NCI-H1436 treated with DMSO at 0.1 percent for 48 hours (cell line): ENCODE results near the gene CERK.

Source experiments
- DNase-seq: peaks from one replicate; lab custom pipeline; 2025; lab: John Stamatoyannopoulos, UW

The CERK gene

DNA sequence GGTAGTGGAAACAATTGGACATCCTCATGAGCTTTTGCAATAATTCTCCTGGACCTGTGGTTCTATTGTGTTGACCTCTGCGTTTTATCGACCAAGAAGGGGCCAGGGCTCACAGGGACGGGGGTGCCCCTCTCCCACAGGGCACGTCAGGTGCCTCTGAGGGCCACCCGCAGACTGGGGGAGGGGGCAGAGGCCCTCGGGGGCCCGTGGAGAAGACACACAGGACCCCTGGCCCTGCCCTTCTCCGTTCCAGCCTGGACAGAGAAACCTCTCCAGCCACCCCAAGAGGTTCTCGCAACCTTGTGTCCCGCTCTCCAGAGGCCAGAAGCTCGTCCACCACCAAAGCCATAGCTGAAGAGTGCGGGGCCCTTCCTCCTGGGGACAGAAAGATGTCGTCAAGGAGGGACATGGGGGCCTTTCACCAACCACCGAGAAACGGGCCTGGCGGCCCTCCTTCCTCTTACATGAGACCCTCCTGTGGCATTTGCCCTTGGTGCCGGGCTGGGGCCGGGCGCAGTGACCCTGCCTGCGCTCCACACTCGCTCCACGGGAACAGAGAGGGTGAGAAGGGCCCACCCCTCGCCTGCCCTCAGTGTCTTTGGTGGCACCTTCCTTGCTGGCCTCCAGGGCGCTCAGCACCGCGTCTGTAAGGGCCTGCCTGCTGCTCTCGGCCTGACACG lies 60.6 kb downstream of the CERK start:
- DNase-seq = no peak

DNA sequence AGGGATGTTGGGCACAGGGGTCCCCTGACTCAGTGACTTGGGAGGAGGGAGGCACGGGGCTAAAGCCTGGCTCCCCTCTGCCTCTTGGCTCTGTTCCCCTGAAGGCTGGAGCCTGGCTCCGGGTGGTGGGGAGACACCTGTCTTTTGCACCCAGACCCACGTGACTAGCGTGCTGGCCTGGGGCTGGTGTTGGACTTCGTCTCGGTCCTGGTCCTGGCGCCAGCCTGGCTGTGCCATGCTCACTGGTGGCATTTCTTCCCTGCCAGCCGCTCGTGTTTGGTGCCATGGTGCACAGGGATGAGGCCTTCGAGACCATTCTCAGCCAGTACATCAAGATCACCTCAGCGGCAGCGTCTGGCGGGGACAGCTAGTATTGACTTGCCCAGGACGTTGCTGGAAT lies 61.2 kb downstream of the CERK start:
- no peak for DNase-seq

DNA sequence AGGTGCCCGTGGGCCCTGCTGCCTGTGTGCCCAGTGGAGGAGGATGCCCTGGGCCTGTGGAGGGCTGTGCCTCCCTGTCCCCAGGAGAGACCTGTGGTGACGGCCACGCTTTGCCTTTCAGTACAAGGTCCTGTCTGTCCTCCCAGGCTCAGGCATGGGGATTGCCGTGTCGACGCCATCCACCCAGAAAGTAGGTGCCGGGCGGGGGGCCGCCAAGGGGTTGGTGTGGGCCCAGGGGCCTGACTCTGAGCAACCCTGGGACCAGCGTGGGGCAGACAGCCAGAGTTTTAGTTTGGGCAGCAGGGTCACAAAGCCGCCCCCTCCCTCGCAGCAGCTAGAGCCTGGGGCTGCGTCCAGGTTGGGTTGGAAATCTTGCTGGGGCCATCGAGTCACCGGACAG lies 61.6 kb downstream of the CERK start:
- DNase-seq = no peak

DNA sequence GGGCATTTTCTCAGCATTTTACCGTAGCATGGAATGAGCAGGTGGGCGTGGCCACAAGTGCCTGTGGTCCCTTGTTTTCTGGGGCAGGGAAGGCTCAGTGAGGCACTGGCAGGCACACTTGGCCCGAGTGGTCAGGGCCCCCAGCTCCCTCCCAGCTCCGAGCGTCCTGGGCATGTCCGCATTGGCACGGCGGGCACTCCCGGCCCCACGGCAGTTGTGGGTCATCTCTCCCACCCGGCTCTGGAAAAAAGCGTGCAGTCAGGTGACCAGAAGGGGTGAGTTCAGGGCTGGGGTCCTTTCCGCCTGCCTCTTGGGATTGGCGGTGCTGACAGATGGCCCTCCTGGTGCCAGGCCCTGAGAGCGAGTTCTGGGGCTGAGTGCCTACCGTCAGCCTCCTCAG lies 62.1 kb downstream of the CERK start:
- DNase-seq = no peak

DNA sequence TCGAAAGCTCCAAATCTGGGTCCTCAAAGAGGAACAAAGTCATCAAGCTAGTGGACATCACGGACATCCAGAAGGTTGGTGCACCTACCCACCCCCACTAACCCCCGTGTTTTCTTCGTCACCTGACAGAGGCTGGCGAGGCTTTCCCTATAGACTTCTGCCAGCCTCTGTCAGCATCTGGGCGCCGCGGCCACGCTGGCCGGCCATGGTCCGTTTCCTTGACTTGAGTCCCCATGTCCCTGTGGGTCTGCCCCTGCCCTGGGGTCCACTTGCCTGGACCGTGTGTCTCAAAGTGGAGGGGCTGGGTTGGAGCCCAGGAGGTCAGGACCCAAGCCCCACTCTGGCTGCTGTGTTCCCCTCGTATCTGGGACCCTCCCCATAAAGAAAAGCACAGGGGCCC lies 62.6 kb downstream of the CERK start:
- no peak for DNase-seq

DNA sequence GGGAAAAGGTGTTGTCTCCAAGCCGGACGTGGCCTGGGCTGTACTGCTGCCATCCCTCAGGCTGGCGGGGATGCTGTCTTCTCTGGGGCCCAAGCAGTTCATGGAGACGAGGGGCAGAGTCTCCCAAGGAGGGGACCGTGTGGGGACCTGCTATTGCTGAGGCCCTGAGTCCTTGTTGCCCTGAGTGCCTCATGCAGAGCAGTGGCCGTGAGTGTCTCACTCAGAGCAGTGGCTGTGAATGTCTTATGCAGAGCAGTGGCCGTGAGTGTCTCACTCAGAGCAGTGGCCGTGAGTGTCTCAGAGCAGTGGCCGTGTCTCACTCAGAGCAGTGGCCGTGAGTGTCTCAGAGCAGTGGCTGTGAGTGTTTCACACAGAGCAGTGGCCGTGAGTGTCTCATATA lies 63.1 kb downstream of the CERK start:
- DNase-seq = no peak

DNA sequence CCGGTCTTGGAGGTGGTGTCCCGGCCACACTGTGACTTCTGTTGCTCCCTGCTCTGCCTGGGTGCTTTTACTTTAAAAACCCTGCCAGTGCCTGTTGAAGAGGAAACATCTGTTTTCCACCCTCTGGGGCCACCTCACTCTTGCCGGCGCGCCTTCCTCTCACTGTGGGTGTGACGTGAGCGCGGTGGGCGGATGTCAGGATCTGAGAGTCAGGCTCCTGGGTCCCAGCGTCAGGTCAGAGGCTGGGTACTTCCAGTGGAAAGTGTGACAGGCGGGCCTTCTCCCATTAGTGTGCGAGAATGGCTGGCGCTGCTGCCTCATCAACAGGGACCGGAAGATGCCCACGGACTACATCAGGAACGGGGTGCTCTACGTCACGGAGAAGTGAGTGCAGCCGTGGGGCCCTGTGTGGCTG lies 63.7 kb downstream of the CERK start:
- DNase-seq = no peak

DNA sequence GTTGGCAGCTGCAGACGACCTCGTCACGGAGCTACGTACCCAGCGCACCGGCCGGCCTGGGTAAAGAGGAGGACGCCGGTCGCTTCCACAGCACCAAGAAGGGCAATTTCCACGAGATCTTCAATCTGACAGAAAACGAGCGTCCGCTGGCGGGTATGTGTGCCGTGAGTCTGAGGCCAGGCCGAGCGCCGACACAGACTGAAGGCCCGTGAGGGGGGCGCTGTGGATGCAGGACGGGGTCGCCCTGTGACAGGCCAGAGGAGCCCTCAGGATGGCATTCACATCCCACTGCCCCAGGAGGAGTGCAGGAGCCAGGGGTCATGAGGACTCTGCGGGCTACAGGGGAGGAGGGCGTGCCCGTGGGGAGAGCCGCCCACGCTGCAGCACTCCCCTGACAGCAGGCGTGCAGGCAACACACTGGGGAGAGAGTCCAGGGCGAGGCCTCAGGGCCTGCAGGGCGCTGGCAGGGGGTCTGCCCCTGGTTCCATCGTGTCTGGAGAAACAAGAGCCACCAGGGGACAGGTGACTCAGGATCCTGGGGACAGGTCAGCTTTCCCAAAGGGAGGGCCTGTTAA lies 64.3 kb downstream of the CERK start:
- DNase-seq = no peak

DNA sequence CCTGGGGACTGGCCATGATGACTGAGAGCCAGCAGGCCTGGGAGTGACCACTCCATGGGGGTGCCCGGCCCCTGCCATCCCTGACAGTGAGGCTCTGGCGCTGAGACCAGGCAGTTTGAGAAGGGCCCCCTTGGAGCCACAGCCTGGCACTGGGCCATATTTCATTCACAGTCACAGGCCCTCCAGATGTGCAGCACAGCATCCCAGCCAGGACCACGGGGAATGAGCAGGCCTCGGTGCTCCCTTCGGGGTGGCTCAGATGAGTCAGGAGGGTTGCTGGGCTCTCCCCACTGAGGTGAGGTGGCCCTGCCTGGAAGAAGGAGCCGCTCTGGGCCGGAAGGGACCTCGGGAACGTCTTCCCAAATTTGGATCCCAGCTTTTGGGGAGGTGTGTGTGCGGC lies 64.8 kb downstream of the CERK start:
- no peak for DNase-seq

DNA sequence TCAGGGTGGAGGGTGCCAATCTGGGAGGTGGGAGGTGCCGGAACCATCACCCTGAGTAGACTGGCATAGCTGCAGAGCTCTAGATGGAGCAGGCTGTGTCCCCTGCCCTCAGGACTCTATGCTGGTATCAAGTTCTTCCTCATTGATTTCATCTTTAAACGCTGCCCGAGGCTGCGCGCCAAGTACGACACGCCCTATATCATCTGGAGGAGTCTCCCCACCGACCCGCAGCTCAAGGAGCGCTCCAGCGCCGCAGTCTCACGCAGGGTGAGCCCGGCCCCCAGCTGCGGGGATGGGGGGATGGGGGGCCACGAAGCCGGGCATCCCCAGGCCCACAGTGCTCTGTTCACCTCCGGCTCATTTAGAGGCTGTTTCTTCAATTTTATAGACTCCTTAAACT lies 65.3 kb downstream of the CERK start:
- no peak for DNase-seq

DNA sequence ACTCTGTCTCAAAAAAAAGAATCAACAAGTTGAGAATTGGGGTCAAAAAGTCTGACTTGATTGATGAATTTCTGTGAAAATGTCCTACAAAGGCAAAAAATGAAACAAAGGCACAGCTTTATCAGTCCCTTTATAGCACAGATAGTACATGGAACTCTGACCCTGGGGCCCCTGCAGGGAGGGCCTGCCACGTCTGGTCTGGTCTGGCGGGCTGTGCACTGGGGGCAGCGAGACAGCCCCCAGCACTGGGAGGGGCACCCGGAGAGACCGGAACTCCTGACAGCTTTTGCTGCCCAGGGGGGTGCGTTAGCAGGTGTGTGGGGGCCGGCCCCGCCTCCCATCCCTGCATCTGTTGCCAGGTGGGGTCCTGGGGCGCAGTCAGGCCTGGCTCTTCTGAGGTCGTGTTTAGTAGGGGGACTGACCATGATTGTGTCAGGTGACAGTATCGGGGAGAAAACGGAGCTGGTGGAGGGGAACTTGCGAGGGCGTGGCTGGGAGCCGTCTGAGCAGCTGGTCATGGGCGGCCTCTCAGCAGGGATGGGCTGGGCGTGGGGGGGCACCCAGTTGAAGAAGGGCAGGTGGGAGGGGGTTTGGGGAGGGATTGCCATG lies 66.1 kb downstream of the CERK start:
- no peak for DNase-seq

DNA sequence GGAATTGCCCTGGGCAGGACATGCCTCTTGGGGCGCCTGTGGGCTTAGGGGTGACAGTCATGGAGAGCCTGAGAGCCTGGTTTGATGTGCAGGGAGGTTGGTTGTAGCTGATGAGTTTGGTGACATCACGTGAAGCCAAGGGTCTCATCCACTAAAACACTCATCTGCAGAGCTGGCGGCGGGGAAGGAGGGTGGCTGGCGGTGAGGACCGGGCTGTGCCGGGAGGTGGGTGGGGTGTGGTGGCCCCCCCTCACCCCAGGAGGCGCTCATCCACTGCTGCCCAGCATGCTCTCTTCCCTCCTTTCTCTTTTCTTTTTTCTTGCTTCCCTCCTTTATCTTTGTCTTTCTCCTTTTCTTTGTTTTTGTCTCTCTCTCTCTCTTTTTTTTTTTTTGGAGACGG lies 68.9 kb downstream of the CERK start:
- DNase-seq = no peak

DNA sequence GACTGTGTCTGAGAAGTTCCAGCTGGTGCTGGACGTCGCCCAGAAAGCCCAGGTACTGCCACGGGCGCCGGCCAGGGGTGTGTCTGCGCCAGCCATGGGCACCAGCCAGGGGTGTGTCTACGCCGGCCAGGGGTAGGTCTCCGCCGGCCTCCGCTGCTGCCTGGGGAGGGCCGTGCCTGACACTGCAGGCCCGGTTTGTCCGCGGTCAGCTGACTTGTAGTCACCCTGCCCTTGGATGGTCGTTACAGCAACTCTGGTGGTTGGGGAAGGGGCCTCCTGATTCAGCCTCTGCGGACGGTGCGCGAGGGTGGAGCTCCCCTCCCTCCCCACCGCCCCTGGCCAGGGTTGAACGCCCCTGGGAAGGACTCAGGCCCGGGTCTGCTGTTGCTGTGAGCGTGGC lies 69.9 kb downstream of the CERK start:
- DNase-seq = no peak

DNA sequence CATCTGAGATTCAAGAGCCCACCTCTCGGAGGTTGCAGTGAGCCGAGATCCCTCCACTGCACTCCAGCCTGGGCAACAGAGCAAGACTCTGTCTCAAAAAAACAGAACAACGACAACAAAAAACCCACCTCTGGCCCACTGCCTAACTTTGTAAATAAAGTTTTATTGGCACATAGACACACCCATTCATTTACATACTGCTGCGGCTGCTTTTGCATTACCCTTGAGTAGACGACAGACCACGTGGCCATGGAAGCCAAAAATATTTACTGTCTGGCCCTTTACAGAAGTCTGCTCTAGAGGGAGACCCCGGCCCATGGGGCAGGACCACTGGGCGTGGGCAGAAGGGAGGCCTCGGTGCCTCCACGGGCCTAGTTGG lies 70.8 kb downstream of the CERK start:
- no peak for DNase-seq

DNA sequence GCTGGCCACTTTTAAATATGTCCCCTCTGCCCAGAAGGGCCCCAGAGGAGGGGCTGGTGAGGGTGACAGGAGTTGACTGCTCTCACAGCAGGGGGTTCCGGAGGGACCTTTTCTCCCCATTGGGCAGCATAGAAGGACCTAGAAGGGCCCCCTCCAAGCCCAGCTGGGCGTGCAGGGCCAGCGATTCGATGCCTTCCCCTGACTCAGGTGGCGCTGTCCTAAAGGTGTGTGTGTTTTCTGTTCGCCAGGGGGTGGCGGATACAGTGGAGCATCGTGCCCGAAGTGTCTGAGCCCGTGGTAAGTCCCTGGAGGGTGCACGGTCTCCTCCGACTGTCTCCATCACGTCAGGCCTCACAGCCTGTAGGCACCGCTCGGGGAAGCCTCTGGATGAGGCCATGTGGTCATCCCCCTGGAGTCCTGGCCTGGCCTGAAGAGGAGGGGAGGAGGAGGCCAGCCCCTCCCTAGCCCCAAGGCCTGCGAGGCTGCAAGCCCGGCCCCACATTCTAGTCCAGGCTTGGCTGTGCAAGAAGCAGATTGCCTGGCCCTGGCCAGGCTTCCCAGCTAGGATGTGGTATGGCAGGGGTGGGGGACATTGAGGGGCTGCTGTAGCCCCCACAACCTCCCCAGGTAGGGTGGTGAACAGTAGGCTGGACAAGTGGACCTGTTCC lies 71.3 kb downstream of the CERK start:
- no peak for DNase-seq

DNA sequence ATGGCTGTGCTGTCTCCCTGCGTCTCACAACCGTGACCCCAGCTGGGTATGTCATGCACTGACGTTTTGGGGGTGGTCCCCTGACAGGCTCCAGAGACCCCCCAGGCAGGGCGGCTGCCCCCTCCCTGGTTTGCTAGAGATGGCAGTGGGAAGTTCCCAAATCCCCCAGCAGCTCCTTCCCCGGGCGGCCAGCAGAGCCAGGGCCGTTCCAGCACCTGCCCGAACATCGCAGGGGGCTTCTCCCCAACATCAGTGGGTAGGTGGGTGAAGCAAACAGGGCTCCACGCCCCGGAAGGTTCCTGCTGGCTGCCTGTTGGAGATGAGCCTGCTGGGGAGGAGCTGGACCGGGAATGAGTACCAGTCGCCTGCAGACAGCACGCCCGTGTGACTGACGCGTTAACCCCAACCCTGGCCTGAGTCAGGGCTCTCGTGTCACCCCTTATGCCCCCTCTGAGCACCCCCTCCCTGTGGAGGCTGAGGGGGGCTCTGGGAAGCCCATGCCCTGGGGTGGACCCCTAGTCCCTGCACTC lies 72.2 kb downstream of the CERK start:
- DNase-seq = no peak

DNA sequence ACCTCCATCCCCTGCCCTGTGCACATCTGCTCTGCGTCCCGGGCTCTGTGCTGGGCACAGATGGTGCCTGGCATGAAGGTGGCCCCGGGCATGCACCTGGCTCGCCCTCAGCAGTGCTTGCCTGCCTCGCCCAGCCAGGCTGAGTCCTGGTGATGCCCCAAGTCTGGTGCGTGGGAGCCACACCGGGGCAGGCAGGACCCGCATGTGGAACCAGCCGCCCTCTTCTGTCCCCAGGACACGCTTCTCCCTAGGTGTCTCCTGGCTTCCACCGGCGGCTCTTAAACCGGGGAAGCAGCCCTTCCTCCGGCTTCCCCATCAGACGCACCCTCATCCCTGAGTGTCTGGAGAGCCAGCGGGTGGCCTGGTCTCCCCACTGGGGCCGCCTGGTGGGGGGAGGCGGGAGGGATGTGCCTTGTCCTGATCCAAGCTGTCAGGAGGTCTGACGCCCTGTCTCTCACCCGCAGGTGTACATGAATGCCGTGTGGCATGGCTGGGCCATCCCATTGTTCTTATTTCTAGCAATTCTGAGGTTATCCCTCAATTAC lies 72.8 kb downstream of the CERK start:
- no peak for DNase-seq

DNA sequence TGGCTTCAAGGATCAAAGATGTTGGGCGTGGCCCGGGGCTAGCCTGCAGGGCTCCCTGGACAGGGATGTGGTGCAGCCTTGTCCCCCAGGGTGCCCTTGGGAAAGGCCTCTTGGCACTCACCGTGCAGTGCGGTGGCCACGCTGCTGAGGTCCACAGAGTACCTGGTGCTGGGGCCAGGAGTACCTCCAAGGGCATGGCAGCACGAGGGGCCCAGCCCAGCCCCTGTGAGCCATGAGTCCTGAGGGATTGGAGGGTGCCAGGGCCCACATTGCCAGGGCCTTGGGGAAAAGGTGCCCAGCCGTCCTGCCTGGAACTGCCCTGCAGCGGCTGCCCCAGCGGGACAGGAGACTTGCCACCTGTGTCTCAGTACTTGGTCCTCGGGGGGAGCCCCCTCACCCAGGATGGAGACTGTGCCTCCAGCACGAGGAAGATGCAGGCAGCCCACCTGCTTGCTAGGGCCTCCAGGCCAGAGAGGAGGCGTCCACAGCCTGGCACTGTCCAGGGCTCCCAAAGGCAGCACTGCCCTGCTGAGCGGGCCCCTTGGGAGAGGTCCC lies 73.7 kb downstream of the CERK start:
- DNase-seq = no peak

DNA sequence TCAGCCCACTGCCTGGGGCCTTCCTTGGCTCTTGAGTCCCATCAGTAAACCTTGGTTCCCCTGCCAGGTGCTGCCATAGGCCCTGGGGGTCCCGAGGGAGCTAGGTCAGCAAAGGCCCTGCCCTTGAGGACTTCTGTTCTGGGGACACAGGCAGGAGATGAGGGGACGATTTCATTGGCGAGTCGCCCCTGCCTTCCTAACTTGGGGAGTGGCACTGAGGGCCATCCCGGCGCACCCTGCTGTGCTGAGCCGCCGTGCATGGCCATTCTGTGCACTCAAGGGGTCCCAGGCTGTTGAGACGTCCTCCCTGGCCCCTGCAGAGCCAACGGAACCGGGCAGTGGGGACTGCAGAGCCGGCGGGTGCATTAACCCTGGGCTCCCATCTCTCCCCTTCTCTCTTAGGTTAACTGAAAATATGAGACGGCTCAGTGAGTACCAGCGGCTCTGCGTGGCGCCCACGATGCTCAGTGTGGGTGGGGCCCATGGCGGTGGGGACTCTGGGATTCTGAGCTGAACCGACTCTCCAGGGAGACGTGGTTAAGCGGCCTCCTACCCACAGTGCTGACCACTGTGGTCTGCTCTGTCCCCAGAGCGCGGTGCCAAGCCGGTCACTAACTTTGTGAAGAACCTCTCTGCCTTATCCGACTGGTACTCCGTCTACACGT lies 74.5 kb downstream of the CERK start:
- DNase-seq = no peak

DNA sequence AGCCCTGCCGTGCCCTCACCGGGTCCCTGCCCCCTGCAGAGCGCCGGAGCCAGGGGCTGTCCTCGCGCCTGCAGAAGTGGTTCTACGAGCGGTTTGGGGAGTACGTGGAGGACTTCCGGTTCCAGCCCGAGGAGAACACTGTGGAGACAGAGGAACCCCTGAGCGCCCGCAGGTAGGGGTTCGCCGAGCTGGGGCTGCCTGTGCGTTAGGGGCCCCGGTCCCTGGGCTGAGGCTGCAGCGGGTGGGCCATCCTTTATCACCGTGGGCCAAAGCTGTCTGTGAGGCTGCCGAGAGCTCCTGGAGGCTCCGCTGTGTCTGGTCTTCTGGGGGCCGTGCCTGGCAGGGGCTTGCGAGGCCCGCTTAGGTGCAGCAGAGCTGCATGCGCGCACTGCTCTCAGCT lies 75.1 kb downstream of the CERK start:
- no peak for DNase-seq

DNA sequence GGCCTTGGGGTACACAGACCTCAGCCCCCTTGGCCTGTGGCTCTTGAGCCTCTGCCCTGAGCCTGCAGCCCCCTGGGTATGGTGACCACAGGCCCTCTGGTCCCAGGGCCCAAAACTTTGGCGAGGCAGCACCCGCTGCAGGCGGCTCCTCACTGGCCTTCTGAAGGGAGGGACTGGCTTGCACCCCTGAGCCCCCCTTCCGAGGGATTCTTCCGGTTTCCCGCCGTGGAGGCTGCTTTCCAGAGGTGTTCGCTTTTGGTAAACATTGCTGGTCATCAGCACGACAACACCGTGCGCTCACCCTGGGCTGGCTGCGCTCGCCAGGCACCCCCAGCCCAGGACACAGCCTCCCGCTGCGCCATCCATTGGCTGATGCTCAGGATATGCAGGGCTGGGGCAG lies 75.8 kb downstream of the CERK start:
- no peak for DNase-seq
